Lung (tissue), 12 donors: Measurements from ENCODE around the gene POU6F2. TPM values are rescaled to one million over a fixed set of nuclear protein-coding genes. Genes with fewer than 3 reads are reported as not detected.
A peak's percentile ranks its signal among the peaks of the same experiment; 100 is the strongest.
"Not testable (repeated sequence)": the region's sequence is repeated elsewhere in the genome, so short reads cannot be mapped to it uniquely, and the experiment has no call there.

Source experiments
- ATAC-seq: fragments of 200-7000 bp; cut with Tn5 transposase; one replicate; pipeline ENCODE4 v1.9.1; 2020; ENCODE audit warnings: moderate number of reproducible peaks; ENCODE audit not compliant: insufficient read depth, low FRiP score
- DNase-seq, 3 donors: peaks; one replicate each; pipeline ENCODE4 v3.0.0-alpha.2; 2013 to 2017
- H3K27ac ChIP-seq, 2 donors: one replicate each; pipeline ENCODE4 v1.5.1; 2013; ENCODE audit warnings: mild to moderate bottlenecking in 2 of 2, moderate library complexity in 2 of 2, control low read depth in 1 of 2, inconsistent platforms in 1 of 2, low read depth in 1 of 2, low read length in 1 of 2
- H3K27me3 ChIP-seq, 3 donors: one replicate each; pipeline ENCODE4 v1.5.1; 2013; ENCODE audit warnings: low read length in 2 of 3; ENCODE audit not compliant: control insufficient read depth in 3 of 3, insufficient read depth in 3 of 3
- H3K36me3 ChIP-seq, 4 donors: one replicate each; pipeline ENCODE4 v1.5.1; 2013; ENCODE audit warnings: low read length in 4 of 4, mild to moderate bottlenecking in 1 of 4, moderate library complexity in 1 of 4; ENCODE audit not compliant: control insufficient read depth in 4 of 4, insufficient read depth in 4 of 4
- H3K4me1 ChIP-seq, 5 donors: one replicate each; pipeline ENCODE4 v1.5.1; 2013; ENCODE audit warnings: low read length in 5 of 5, mild to moderate bottlenecking in 2 of 5, moderate library complexity in 1 of 5; ENCODE audit not compliant: control insufficient read depth in 5 of 5, insufficient read depth in 5 of 5
- H3K4me3 ChIP-seq: one replicate; pipeline ENCODE4 v1.5.1; 2013; ENCODE audit warnings: mild to moderate bottlenecking, control low read depth, moderate library complexity
- H3K9ac ChIP-seq, 2 donors: one replicate each; pipeline ENCODE4 v1.5.1; 2013; ENCODE audit warnings: low read length in 2 of 2, control low read depth in 1 of 2; ENCODE audit not compliant: insufficient read depth in 1 of 2
- H3K9me3 ChIP-seq, 4 donors: one replicate each; pipeline ENCODE4 v1.5.1; 2013; ENCODE audit warnings: low read length in 3 of 4, mild to moderate bottlenecking in 1 of 4, moderate library complexity in 1 of 4; ENCODE audit not compliant: control insufficient read depth in 4 of 4, insufficient read depth in 3 of 4
- CTCF ChIP-seq: IDR thresholded peaks from 2 replicates; pipeline ENCODE4 v1.5.1; 2012; ENCODE audit warnings: mild to moderate bottlenecking; ENCODE audit errors: control extremely low read depth, extremely low read depth
- WGBS, 2 donors: extraction: QIAGEN DNeasy Blood & Tissue Kit; methylation state at CpG; one replicate each; pipeline ENCODE4 v1.1.7; 2013; 5-methylcytosine and 5-hydroxymethylcytosine counted together
- polyA plus RNA-seq, 2 donors: library from polyadenylated mRNA; stranded (reverse); fragments of 200-250 nt; gene quantifications; one replicate each; pipeline ENCODE4 v1.2.1, GENCODE V29; 2013
- total RNA-seq, 2 donors: library from RNA; depleted of rRNA in 1 of 2; stranded (reverse); fragments of >200 nt in 1 of 2; gene quantifications; one replicate each; pipeline ENCODE4 v1.2.1, GENCODE V29; 2014 to 2021
- donor health status: control.
- donor health status: control.
- donor health status: Bipolar disorder and iron deficiency.
- donor health status: healthy.
- donor health status: DM: yes; HTN: yes; CAD: no.

POU6F2 gene
- total and polyA plus RNA-seq, 4 donors, result 0.08 to 0.18 TPM; not detected in 2

GRCh38 chr7:39005461-39005860 is 27.8 kb downstream of the POU6F2 start:
- Histone ChIP-seq H3K36me3 (no peaks in the 10 kb centered on the region), H3K4me3 (no peak overlapping the region), H3K9me3 (no peaks in the 10 kb centered on the region), H3K27me3 (no peaks in the 10 kb centered on the region), H3K4me1 (peaks cover 0 to 4% (median 0%) of the 10 kb centered on the region in 5 donors), H3K9ac (no peak overlapping the region), H3K27ac (no peak overlapping the region)
- DNase-seq (no peak), ATAC-seq (no peak)
- no peak for TF ChIP-seq CTCF
- WGBS, 2 donors, result 85 to 89% methylated on average over 6 of the region's 6 CpGs

GRCh38 chr7:39013049-39013939 is 35.6 kb downstream of the POU6F2 start:
- not testable (repeated sequence) for H3K36me3 ChIP-seq, H3K27me3 ChIP-seq, H3K9ac ChIP-seq, DNase-seq, H3K4me1 ChIP-seq, H3K4me3 ChIP-seq, H3K9me3 ChIP-seq, ATAC-seq, H3K27ac ChIP-seq
- WGBS, 2 donors, result 92 to 94% methylated on average over 26 to 27 of the region's 34 CpGs

GRCh38 chr7:39016609-39017008 is 38.9 kb downstream of the POU6F2 start:
- Histone ChIP-seq H3K36me3 (no peaks in the 10 kb centered on the region), H3K27ac (no peak overlapping the region), H3K4me1 (peaks cover 0 to 6% (median 0%) of the 10 kb centered on the region in 5 donors), H3K27me3 (no peaks in the 10 kb centered on the region), H3K9ac (no peak overlapping the region), H3K4me3 (no peak overlapping the region), H3K9me3 (no peaks in the 10 kb centered on the region)
- peak; percentile 64 to 84 (median 75) for DNase-seq
- no peak for TF ChIP-seq CTCF
- ATAC-seq, result peak; percentile 89
- 64 to 83% methylated on average over 9 of the region's 9 CpGs for WGBS, 2 donors

GRCh38 chr7:39017369-39017915 is 39.7 kb downstream of the POU6F2 start:
- no peaks in the 10 kb centered on the region for H3K27me3 ChIP-seq
- peaks cover 0 to 6% (median 0%) of the 10 kb centered on the region in 5 donors for H3K4me1 ChIP-seq
- H3K9me3 ChIP-seq, result peaks cover 0 to 2% (median 0%) of the 10 kb centered on the region in 4 donors
- H3K36me3 ChIP-seq, result no peaks in the 10 kb centered on the region
- H3K27ac ChIP-seq, result no peak overlapping the region
- ATAC-seq (no peak), DNase-seq (peak in 1 of 3 donors; percentile 24)
- no peak for TF ChIP-seq CTCF
- 68 to 74% methylated on average over 6 of the region's 6 CpGs for WGBS, 2 donors
- H3K9ac ChIP-seq, result no peak overlapping the region
- no peak overlapping the region for H3K4me3 ChIP-seq
